ENCODE results near the gene ZBTB45.
"Not testable (repeated sequence)": the region's sequence is repeated elsewhere in the genome, so short reads cannot be mapped to it uniquely, and the experiment has no call there.

The ZBTB45 gene

DNA sequence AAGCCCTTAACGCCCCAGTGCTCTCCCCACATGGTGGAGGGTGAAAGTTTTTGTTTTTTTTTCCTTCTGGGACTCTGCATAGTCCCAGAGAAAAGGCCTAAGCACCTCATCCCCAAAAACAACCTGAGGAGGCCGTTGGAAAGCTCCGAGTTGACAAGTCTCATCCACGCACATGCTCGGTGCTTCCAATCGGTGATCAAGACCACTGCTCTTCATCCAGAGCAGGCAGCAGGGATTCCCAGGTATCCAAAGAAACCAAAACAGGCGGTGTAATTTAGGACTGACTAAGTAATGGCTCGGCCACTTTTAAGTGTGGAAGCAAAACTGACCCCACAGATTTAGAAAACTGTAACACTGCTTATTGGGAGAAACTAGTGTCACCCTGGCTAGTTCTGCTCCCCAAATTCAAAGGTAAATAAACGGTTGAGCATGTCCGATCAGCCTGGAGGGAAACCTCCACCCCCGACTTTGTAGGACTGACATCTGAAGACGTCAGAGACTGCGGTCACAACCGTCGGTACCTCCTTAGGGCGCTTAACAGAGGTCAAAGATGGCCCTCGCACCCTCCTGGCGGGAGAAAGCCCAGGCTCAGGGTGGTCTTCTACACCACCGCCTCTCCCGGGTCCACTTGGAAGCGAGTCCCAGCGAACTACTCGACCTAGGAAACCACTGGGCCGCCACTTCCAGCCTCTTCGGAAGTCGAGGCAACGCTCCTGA lies 44.5 kb downstream of the ZBTB45 start:
- TF ChIP-seq POLR2A (IDR thresholded peaks at IDR 0.05; ENCODE audit: low read length) = no peak
- TF ChIP-seq GATA1 (IDR thresholded peaks at IDR 0.05; ENCODE audit: low read depth, low read length) = no peak
- no peak for DNase-seq

DNA sequence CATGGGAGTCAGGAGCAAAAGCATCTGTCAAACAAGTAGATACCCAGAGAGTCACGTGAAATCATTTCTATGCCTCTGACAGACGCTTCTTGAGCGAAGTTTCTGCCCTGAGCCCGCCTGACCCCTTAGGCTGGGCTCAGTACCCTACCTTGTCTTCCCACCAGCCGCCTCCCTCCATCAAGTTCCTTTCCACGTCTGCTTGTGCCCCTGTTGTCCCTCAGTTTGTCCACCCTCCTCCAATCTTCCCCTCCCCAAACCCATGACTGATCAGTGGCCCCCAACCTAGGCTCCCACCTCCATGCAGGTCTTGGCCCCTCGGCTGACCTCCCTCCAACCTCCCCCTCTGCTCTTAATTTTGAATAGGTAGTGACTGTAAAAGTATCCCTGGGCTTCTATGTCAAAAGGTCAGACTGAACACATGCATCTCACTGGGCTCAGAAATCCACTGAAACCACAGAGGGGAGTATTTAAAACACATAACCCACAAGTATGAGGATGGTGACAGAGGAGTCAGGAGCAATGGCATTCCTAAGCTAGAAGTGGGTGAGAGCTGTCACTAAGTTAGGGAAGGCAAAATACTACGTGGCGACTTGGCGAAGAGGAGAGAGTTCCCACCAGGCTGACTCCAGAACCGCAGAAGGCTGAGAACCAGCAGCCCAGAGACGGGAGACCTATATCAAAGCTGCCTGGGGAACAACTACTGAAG lies 45.2 kb downstream of the ZBTB45 start:
- TF ChIP-seq POLR2A (IDR thresholded peaks at IDR 0.05; ENCODE audit: low read length) (no peak), GATA1 (IDR thresholded peaks at IDR 0.05; ENCODE audit: low read depth, low read length) (no peak)
- DNase-seq = no peak

DNA sequence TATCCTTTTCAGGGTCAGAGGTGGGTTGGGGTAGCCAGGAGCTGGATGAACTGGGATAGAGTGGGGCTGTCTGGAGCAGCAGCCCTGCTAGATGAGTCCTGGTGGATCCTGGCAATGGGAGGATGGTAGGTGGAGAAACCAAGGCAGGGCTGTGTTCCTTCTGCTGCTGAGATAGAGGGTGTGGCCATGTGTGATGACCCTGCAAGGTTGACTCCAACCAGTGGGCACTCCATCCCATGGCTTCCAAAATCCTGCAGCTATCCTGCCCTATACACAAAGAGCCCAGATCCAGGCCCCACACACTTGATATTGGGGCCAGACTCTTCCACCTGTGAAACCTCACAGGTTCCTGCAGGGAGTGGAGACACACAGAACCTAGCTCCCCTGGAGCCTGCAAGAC lies 45.8 kb downstream of the ZBTB45 start:
- DNase-seq = no peak
- TF ChIP-seq GATA1 (IDR thresholded peaks at IDR 0.05; ENCODE audit: low read depth, low read length) = no peak
- TF ChIP-seq POLR2A (IDR thresholded peaks at IDR 0.05; ENCODE audit: low read length) = peak; percentile 25

DNA sequence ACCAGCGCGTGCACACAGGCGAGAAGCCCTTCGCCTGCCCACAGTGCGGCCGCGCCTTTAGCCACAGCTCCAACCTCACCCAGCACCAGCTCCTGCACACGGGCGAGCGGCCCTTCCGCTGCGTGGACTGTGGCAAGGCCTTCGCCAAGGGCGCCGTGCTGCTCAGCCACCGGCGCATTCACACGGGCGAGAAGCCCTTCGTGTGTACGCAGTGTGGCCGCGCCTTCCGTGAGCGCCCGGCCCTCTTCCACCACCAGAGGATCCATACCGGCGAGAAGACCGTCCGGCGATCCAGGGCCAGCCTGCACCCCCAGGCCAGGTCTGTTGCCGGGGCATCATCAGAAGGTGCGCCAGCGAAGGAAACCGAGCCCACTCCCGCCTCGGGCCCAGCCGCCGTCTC lies 47.9 kb downstream of the ZBTB45 start:
- TF ChIP-seq POLR2A (IDR thresholded peaks at IDR 0.05; ENCODE audit: low read length) (no peak), GATA1 (IDR thresholded peaks at IDR 0.05; ENCODE audit: low read depth, low read length) (no peak)
- DNase-seq = no peak

DNA sequence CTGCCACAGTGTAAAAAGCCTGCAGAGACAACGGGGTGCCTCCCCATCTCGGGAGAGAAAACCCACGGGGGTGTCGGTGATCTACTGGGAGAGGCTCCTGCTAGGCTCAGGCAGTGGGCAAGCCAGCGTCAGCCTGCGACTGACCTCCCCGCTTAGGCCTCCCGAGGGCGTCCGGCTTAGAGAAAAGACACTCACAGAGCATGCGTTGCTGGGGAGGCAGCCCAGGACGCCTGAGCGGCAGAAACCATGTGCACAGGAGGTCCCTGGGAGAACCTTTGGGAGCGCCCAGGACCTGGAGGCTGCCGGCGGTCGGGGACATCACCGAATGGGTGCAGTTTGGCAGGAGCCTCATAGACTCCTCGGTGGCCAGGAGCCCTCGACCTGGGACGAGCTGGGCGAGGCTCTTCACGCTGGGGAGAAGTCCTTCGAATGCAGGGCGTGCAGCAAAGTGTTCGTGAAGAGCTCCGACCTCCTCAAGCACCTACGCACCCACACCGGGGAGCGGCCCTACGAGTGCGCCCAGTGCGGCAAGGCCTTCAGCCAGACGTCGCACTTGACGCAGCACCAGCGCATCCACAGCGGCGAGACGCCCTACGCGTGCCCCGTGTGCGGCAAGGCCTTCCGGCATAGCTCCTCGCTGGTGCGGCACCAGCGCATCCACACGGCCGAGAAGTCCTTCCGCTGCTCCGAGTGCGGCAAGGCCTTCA lies 48.6 kb downstream of the ZBTB45 start:
- not testable (repeated sequence) for DNase-seq

DNA sequence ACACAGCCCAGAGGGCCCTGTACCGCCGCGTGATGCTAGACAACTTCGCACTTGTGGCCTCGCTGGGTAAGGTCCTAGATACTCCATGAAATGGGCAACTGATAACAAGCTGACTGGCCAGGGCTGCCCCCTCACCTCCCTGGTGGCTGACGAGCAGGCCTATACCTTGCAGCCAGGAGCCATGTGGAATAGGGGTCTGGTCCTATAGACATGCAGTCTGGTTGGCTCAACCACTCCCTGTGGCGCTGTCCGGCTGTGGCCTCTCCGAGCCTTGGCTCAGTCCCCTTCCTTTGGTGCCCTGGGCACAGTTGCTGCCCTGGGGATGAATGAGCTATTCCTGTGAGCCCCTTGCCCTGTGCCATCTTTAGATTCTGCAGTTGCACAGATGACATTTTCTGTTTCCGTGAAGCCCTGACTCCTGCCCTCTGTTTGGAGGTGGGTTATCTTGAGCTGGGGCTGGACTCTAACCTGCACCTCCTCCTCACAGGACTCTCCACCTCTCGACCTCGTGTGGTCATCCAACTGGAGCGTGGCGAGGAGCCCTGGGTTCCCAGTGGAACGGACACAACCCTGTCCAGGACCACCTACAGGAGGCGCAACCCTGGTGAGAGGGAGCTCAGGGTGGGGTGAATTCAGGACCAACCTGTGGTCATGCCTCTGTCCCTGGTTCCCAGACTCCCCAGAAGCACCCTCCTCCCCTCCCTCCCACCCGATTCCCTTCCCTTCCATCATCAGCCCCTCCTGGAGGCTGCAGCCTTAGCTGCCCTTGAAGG lies 50.2 kb downstream of the ZBTB45 start:
- DNase-seq = no peak
- TF ChIP-seq POLR2A (IDR thresholded peaks at IDR 0.05; ENCODE audit: low read length) (no peak), GATA1 (IDR thresholded peaks at IDR 0.05; ENCODE audit: low read depth, low read length) (no peak)

DNA sequence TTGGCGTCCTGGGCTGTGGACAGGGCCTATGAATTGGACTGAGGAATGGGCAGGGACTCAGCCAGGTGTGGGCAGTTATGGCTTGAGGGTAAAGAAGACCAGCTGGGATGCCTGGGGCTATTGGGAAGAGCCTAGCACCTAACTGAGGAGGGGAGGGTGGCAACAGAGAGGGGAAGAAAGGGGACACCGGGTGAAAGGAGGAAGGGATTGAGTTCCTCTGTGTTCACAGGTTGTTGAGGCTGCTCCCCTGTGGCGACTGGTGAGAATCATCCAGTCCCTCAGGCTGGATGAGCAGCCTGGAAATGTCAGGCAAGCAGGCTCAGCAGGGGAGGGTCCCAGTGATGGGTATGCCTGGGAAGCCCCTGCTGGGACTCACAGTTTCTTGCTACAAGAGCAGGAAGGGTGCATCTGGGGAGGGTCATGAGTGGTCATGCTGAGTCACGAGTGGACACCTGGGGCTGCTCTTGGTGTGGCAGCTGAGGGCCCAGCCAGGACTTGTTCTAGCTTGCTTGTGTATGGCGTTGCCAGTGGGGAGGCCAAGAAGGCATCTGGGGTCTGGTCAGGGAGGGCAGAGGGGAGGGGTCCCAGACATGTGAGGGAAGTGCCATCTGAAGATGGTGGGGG lies 51.3 kb downstream of the ZBTB45 start:
- TF ChIP-seq POLR2A (IDR thresholded peaks at IDR 0.05; ENCODE audit: low read length) = no peak
- no peak for TF ChIP-seq GATA1 (IDR thresholded peaks at IDR 0.05; ENCODE audit: low read depth, low read length)
- no peak for DNase-seq

DNA sequence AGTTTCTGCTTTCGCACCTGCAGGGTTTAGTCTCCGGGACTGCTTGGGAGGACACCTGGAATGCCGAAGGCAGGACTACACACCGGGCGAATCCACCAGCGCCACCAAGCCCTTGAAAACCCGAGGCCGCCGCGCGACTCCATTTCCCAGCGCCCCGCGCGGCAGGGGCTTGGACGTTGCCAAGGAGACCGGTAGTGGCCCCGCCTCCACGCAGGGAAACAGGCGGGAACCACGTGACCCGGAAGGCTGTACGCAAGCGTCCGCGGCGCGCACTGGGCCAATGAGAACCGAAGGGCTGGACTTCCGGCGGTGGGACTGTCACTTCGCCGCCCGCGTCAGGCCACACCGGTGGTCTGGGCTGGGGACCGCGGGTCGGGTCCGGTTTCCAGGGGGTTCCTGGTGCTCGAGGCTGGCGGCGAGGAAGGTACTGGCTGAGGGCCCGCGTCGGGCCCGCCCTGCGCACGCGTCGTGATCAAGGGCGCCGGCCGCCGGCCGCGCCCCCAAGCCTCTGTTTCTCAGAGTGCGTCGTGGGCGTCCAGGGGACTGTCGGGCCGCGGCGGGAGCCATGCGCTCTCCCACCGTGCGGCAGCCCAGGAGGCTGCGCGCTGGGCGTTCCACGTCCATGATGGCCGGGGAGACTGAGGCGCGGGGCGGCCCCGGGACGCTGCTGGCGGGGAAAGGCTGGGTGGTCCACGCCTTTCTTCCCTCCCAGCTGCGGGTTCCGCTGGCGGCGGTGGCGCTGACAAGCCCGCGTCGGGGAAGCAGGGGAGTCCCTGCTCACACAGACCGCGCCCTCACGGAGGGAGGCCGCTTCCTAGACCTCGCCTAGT lies 52.6 kb downstream of the ZBTB45 start, which contains the start of gene ZNF324:
Gene ZNF324, plus strand, starts transcription at position 321 of the 830 bp plus-strand sequence. CDS start 2,106 bp downstream, outside the sequence.
- DNase-seq = peak; percentile 97 to 98
- TF ChIP-seq GATA1 (IDR thresholded peaks at IDR 0.05; ENCODE audit: low read depth, low read length) (no peak), POLR2A (IDR thresholded peaks at IDR 0.05; ENCODE audit: low read length) (peak; percentile 80)

DNA sequence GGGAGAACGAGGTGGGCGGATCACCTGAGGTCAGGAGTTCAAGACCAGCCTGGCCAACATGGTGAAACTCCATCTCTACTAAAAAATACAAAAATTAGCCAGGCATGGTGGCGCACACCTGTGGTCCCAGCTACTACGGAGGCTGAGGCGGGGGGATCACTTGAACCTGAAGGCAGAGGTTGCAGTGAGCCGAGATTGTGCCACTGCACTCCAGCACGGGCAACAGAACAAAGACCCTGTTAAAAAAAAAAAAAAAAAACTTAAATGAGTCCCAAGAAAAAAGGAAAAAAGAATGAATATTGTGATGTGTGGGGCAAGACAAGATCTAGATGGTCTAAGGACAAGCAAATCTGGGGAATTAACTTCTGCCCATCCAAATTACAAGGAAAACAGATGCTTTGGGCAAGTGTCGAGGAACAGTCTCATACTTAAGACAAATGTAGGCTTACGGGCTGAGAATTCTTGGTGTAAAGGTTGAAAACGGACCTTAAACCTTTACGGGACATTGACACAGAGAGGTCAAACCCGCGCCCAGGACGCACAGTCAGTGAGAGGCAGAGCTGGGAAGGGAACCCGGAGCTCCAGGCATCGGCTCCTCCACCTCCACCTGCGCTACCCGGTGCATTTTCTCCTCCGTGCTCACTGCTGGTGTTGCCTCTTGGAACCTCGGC lies 53.4 kb downstream of the ZBTB45 start:
- no peak for DNase-seq
- TF ChIP-seq GATA1 (IDR thresholded peaks at IDR 0.05; ENCODE audit: low read depth, low read length) (no peak), POLR2A (IDR thresholded peaks at IDR 0.05; ENCODE audit: low read length) (no peak)
